ES-I3 (cell line): ENCODE measurements around the gene AFF3.

Experiments
- H3K36me3 ChIP-seq: 2 replicates; pipeline ENCODE4 v1.6.1; 2013; ENCODE audit warnings: mild to moderate bottlenecking, low read length, control low read depth, moderate library complexity; ENCODE audit not compliant: insufficient read depth
- H3K4me1 ChIP-seq: 2 replicates; pipeline ENCODE4 v1.6.1; 2013; ENCODE audit warnings: mild to moderate bottlenecking, control low read depth, low read length; ENCODE audit not compliant: insufficient read depth
- H3K9ac ChIP-seq: 2 replicates; pipeline ENCODE4 v1.6.1; 2013; ENCODE audit warnings: low read depth, mild to moderate bottlenecking, low read length, moderate library complexity
- H3K9me3 ChIP-seq: 2 replicates; pipeline ENCODE4 v1.6.1; 2013; ENCODE audit warnings: mild to moderate bottlenecking, low read length, moderate library complexity; ENCODE audit not compliant: control insufficient read depth, insufficient read depth

The AFF3 gene

DNA sequence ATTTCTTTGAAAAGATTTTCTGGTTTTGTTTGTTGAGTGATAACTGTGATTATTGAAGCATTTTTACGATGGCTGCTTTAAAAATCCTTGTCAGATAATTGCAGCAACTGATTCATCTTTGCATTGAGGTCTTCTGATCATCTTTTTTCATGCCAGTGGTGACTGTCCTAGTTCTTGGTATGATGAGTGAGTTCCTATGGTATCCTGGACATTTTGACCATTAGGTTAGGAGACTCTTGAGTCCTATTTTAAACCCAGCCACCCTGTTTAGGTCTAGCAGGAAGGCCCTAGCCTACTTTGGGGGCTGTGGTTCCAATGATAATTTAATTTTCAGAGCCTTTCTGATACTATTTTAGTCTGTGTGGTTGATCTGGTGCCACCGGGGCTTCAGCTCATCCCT is 579.9 kb downstream of the AFF3 start:
- Histone ChIP-seq H3K9ac (no peak overlapping the region), H3K36me3 (no peaks in the 10 kb centered on the region), H3K9me3 (no peaks in the 10 kb centered on the region), H3K4me1 (peaks cover 9% of the 10 kb centered on the region)

DNA sequence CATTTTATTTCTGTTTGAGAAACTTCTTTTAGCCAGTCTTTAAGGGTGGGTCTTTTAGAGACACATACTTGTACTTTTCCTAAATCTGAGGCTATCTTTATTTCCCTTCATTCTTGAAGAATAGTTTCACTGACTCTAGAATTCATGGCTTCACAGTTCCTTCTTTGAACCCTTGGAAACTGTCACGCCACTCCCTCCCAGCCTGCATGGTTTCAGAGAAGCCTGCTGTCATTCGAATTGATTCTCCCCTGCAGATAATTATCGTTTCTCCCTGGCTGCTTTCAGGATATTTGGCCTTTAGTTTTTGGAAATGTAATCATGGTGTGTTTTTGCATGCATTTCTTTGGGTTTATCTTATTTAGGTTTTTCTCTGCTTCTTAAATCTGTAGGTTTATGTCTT is 580.6 kb downstream of the AFF3 start:
- no peaks in the 10 kb centered on the region for H3K9me3 ChIP-seq
- H3K36me3 ChIP-seq: no peaks in the 10 kb centered on the region
- H3K4me1 ChIP-seq: peaks cover 9% of the 10 kb centered on the region
- no peak overlapping the region for H3K9ac ChIP-seq

DNA sequence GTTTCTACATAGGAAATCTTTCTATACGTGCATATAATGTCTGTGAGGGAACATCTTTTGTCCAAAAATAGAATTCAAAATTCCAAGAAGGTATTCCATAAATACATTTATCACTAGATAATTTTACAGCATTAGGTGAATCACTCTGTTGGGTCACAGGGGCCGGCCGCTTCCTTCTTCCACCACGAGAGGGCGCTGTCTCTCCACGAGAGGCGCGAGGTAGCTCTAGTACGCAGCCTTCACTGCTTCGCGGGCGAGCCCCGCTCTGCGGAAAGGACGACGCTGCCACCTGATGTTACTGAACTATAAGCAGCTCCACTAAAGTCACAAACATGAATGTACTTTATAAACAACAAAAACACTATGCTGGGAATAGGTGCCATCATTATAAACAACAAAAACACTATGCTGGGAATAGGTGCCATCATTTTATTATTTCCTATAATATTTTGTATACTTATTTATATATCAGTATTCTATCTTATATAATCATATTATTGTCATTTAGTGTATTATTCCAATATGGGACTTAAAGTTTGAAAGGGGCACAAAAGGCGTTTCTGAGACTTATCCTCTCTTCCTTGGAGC is 583.2 kb downstream of the AFF3 start:
- no peak overlapping the region for H3K9ac ChIP-seq
- H3K9me3 ChIP-seq: no peaks in the 10 kb centered on the region
- no peaks in the 10 kb centered on the region for H3K36me3 ChIP-seq
- H3K4me1 ChIP-seq: peaks cover 16% of the 10 kb centered on the region

DNA sequence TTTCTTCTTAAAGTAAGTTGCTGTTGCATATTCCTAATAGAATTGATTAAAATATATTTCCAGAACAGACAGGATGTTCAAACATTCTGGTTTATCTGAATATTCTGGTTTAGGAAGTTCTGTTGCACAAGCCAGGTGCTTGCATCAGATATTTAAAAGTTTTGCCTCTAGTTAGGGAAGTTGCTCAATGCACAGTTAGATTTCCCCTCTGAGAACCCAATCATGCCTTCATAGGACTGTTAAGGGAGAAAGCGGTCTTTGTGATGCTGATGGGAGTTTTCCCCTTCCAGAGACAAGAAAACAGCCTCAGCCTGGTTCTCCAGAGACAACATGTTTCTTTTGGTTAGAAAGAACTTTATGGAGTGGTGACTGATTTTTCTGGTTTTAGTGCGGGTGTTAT is 587.0 kb downstream of the AFF3 start:
- no peaks in the 10 kb centered on the region for H3K36me3 ChIP-seq
- no peaks in the 10 kb centered on the region for H3K9me3 ChIP-seq
- H3K4me1 ChIP-seq: peaks cover 21% of the 10 kb centered on the region
- no peak overlapping the region for H3K9ac ChIP-seq

DNA sequence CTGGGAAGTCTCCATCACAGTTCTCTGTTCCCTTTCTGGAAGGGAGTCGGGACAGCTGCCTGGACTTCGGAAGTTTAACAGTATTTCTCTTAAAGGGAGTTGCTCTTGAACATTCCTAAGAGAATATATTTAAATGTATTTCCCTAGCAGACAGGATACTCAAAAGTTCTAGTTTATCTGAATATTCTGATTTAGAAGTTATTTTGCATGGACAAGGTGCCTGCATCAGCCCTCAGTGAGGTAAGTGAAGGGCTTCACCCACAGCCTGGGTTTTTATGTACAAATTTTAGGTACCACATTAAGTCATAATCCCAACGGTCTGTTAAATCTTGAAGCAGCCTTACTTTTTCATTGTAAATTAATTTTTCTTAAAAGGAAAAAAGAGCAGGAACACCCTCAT is 587.5 kb downstream of the AFF3 start:
- Histone ChIP-seq H3K4me1 (peaks cover 26% of the 10 kb centered on the region), H3K9me3 (no peaks in the 10 kb centered on the region), H3K36me3 (no peaks in the 10 kb centered on the region), H3K9ac (no peak overlapping the region)

DNA sequence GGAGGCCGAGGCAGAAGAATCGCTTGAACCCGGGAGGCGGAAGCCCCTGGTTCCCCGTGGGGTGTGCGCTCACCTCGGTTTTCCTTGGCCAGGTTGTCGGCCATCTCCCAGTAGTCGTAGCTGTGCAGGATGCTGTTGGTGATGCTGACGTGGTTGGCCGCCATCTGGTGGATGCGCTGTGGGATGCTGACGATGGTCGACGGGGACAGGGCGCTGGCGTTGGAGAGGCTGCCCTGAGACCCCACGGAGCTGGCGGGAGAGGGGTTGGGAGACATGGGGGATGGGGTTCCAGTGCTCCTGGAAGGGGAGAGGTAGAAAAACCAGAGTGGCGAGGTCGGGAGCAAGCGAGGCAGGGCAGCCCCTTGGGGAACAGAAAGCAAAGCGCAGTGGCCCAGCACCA is 588.2 kb downstream of the AFF3 start:
- Histone ChIP-seq H3K36me3 (no peaks in the 10 kb centered on the region), H3K4me1 (peaks cover 26% of the 10 kb centered on the region), H3K9ac (no peak overlapping the region), H3K9me3 (no peaks in the 10 kb centered on the region)

DNA sequence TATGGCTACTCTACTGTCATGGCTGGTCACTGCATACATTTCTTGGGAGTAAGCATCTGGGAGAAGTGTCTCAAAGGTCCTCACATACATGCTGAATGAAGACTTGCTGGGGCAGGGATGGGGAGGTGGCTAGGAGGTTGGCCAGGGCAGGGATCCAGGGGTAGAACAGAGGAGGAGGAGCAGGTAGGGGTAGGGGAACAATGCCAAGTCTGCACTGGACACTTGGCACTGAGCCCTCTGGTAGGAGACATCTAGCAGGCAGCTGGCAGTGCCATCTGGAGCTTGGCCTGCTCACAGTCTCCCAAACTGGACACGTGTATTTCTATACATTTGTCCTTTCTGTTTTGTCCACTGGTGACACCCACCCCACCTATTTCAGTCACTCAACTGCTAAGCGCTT is 589.9 kb downstream of the AFF3 start:
- H3K4me1 ChIP-seq: peaks cover 26% of the 10 kb centered on the region

DNA sequence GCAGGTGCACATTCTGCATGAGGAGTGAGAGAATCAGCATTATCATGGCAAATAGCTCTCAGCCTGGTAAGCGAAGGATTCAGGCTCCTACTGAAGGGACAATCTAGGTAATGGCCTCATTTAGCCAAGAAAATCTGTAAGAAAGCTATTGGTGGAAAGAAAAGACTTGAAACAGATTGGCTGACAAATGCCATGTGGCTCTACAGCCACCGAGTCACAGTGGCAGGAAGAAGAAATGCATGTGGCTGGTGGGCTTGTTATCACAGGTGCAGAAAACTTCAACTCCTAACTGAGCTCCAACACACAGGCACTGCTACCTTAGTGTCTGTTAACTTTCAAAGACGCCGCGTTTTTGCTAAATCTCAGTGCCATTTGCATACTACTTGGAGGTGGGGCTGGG is 592.0 kb downstream of the AFF3 start:
- Histone ChIP-seq H3K9me3 (no peaks in the 10 kb centered on the region), H3K4me1 (peaks cover 20% of the 10 kb centered on the region), H3K36me3 (no peaks in the 10 kb centered on the region), H3K9ac (no peak overlapping the region)

More for the DNA sequence above, 589.9 kb downstream of the AFF3 start:
- Histone ChIP-seq H3K36me3 (no peaks in the 10 kb centered on the region), H3K9ac (no peak overlapping the region), H3K9me3 (no peaks in the 10 kb centered on the region)

DNA sequence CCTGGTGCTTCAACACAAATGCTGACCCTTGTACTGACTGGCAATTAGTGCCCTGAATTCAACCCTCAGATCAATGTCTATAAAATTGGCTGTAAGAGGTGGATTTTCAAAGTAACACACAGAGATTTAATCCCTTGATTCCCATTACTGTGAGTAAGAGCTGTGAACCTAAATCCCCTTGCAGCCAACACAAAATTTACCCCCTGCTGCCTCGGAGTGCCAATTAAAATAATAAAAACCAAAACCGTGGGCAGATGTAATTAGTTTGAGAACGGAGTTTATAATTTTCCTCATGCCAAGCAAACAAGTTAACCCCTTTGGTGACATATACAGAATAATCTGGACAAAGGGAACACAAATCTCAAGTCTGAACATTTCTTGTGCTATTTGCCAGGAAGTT is 596.8 kb downstream of the AFF3 start:
- Histone ChIP-seq H3K36me3 (no peaks in the 10 kb centered on the region), H3K9ac (no peak overlapping the region), H3K9me3 (no peaks in the 10 kb centered on the region), H3K4me1 (peaks cover 12% of the 10 kb centered on the region)

DNA sequence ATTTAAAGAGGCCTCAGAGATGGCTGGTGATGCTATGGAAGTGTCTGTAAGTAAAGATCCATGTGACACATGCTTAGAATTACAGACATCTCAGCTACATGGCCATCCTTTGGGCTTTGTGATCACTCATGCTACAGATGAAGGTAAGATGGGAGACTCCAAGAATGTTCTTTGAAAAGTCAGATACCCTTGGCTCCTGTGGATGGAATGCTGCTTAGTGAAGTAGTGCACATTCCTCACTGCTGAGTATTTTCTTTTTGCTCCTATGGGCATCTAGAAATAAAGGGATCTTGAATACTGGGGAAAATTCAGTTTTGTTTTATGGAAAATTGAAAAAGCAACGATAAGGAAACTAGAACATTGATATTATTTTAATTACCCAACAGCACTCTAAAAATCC is 597.3 kb downstream of the AFF3 start:
- no peaks in the 10 kb centered on the region for H3K36me3 ChIP-seq
- H3K9me3 ChIP-seq: no peaks in the 10 kb centered on the region
- no peak overlapping the region for H3K9ac ChIP-seq
- H3K4me1 ChIP-seq: peaks cover 6% of the 10 kb centered on the region

DNA sequence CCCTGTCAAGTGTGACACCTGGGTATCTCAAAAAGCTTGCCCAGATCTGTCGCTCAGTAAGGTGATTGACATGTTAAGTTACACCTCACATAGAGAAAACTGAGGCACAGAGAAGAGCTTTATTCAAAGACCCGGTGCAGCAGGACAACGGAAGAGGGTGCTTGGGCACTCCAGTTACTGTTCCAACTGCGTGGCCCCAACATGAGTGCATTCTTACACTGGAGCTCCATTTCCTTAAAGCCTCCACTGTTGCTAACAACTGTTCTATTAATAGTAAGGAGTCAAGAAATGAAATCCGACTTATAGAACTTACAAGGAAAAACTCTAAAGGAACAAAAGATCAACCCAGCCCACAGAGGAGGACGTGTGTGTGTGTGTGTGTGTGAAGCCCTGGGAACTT is 597.8 kb downstream of the AFF3 start:
- Histone ChIP-seq H3K9me3 (no peaks in the 10 kb centered on the region), H3K9ac (no peak overlapping the region)

DNA sequence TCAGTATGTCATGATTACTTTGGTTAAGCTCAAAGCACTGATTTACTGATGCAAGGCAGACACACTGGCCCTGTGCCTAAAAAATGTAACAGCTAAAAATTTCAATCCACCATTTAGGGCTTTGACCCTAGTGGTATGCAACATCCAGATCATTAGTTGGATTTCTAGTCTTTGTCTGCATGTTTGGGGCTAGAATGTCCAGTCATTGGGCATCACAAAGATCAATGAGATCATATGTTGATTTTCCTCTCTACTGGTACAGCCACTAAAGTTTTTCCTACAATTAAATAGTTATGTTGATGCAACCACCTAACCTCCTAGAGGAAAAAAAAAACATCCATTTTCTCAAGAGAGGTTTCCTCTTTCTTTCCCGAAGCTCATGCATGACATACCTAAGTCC is 599.1 kb downstream of the AFF3 start:
- peaks cover 5% of the 10 kb centered on the region; the same call in 1 of the 2 replicates for H3K4me1 ChIP-seq
- H3K9ac ChIP-seq: no peak overlapping the region
- H3K36me3 ChIP-seq: no peaks in the 10 kb centered on the region
- H3K9me3 ChIP-seq: no peaks in the 10 kb centered on the region

More for the DNA sequence above, 597.8 kb downstream of the AFF3 start:
- Histone ChIP-seq H3K4me1 (peaks cover 5% of the 10 kb centered on the region; the same call in 1 of the 2 replicates), H3K36me3 (no peaks in the 10 kb centered on the region)

DNA sequence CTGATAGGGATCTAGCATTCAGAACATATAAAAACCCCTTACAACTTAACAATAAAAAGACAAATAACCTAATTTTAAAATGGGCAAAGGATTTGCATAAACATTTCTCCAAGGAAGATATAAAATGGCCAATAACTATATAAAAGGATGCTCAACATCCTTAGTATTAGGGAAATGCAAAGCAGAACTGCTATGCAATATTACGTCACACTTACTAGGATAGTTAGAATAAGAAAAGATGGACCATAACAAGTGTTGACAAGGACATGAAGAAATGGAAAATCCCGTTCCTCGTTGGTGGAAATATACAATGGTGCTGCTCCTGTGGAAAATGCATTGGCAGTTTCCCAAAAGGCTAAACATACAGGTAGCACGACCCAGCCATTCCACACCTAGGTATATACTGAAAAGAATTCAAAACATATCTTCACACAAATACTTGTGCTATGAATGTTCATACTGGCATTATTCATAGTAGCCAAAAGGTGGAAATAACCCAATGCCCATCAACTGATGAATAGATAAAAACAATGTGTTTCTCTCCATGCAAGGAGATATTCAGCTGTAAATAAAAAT is 604.4 kb downstream of the AFF3 start:
- Histone ChIP-seq H3K9me3 (peaks cover 10% of the 10 kb centered on the region), H3K36me3 (no peaks in the 10 kb centered on the region), H3K4me1 (no peaks in the 10 kb centered on the region), H3K9ac (no peak overlapping the region)

DNA sequence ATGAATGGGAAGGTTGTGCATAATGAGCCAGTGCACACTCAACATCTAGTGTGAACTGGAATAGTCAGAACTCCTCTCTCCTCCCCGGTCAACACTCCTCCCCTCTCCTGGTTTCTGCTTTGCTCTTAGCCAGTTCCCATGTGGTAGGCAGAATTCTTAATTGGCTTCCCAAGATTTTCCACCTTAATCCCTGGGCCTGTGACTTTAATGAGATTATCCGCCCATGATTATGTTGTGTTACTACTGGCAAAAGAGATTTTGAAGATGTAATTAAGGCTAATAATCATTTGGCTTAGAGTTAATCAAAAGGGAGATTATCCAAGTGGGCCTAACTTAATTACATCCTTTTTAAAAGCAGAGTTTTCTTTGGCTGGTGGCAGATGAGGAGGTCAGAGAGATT is 618.3 kb downstream of the AFF3 start:
- Histone ChIP-seq H3K4me1 (no peaks in the 10 kb centered on the region), H3K9ac (no peak overlapping the region), H3K36me3 (no peaks in the 10 kb centered on the region), H3K9me3 (no peaks in the 10 kb centered on the region)

DNA sequence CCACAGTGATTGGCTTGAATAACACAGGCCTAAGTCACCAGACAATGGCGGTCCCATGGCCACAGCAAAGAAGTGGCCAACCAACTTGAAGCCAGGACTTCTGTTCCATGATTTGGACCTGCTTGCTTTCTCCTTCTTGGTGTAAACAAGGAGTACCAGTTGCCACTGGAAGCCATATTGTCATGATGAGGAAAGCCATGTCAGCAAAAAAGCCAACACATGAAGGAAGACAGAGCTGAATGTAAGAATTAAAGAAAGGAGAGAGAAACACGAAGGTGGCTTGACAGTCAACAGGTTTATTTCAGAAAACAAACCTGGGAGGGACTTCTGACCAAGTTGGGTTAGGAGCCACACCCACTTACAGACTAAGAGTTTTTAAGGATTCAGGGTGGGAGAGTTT is 620.2 kb downstream of the AFF3 start:
- H3K4me1 ChIP-seq: no peaks in the 10 kb centered on the region
- no peak overlapping the region for H3K9ac ChIP-seq
- no peaks in the 10 kb centered on the region for H3K9me3 ChIP-seq
- H3K36me3 ChIP-seq: no peaks in the 10 kb centered on the region
